ENCODE data around the gene PRX.

The PRX gene

DNA sequence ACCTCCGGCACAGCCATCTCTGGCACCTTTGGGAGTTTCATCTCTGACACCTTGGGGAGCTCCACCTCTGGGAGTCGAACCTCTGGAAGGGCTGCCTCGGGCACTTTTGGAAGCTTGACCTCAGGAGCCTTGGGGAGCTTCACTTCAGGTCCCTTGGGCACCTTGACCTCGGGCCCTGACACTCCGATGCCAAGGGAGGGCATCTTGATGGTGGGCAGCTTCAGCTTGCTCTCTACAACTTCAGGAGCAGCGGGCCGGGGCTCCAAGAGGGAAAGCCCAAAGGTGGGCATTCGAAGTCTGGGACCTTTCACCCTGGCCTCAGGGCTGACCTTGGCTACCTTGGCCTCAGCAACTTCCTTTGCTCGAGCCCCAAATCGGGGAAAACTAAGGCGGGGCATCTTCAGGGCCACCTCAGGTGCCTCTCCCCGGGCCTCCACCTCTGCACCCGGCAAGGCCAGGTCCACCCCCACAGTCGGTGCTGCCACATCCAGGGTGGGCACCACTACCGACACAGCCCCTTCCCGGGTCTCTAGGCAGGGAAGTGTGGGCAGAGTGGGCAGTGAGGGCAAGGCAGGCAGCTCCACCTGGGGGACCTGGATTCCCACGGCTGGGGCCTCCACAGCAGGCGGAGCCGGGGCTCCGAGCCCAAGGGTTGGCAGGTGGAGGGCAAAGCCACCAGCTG is 16.2 kb downstream of the PRX start:
- no peak for DNase-seq (ENCODE audit: low spot score)
- TF ChIP-seq, protein P1, sequence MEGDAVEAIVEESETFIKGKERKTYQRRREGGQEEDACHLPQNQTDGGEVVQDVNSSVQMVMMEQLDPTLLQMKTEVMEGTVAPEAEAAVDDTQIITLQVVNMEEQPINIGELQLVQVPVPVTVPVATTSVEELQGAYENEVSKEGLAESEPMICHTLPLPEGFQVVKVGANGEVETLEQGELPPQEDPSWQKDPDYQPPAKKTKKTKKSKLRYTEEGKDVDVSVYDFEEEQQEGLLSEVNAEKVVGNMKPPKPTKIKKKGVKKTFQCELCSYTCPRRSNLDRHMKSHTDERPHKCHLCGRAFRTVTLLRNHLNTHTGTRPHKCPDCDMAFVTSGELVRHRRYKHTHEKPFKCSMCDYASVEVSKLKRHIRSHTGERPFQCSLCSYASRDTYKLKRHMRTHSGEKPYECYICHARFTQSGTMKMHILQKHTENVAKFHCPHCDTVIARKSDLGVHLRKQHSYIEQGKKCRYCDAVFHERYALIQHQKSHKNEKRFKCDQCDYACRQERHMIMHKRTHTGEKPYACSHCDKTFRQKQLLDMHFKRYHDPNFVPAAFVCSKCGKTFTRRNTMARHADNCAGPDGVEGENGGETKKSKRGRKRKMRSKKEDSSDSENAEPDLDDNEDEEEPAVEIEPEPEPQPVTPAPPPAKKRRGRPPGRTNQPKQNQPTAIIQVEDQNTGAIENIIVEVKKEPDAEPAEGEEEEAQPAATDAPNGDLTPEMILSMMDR (IDR thresholded peaks at IDR 0.05; ENCODE audit: extremely low read depth, missing control alignments): no peak

DNA sequence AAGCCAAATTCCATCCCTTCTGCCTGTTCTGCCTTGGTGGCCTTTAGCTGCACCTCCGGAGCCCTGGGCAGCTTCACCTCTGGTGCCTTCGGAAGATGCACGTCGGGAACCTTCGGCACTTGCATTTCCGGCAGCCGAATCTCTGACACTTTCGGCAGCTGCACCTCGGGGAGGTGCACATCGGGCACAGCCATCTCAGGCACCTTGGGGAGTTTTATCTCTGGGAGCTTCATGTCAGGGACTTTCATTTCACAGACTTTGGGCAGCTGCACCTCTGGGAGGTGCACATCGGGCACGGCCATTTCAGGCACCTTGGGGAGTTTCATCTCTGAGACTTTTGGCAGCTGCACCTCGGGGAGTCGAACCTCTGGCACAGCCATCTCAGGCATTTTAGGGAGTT is 17.2 kb downstream of the PRX start:
- TF ChIP-seq, protein P1 (IDR thresholded peaks at IDR 0.05; ENCODE audit: extremely low read depth, missing control alignments): no peak
- DNase-seq (ENCODE audit: low spot score): no peak

DNA sequence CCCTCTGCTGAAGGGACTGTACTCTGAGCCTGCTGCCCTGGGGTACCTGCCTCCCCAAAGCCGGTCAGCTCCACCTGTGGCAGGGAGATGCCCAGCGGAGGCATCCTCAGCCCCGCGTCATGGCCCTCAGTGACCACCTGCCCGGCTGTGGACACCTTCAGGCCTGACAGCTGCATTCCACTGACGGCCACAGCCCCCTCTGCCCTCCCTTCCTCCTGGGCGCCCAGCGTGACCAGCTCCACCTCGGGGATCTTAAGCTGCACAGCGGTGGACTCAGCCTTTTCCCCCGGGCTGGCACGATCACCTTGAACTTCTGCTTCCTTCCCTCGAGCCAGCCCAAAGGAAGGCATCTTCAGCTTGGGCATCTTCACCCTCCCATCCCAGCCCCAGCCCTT is 18.4 kb downstream of the PRX start:
- TF ChIP-seq, protein P1 (IDR thresholded peaks at IDR 0.05; ENCODE audit: extremely low read depth, missing control alignments): no peak
- no peak for DNase-seq (ENCODE audit: low spot score)

DNA sequence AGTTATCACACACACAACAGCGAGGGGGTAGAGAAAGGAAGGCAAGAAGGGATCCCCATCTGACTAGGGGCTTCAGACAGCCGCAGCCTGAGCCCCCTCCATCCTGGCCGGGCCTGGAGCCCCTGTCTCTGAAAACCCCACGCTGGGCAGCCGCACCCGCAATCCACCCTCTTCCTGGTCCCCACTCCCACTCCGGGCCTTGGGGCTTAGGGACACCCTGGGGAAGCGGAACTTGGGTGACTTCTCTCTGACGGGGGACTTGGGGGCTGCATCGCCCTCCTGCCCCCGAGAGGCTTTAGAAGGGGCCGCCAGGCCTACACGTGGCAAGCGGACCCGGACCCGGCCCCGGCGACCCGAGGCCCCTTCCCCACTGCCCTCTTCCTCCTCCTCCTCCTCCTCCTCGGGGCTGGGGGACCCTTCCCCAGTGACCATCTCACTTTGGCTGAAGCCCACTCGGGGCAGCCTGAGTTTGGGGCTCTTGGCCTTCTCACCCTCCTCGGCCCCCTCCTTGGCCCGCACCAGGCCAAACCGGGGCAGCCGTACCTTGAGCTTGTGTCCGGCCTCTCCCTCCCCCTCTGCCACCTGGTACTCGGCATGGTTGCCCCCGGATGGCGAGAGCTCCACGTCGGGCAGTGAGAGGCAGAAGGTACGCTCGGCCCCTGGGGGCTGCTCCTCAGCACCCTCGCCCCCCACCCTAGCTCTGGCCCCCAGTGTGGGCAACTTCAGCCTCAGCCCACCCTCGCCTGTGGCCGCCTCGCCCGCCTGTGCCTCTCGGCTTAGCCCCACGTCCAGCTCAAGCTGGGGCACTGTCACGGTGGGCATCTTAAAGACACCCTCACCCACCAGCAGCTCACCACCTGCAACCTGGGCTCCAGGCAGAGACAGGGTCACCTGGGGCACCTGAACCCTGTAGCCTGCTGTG is 19.0 kb downstream of the PRX start:
- DNase-seq (ENCODE audit: low spot score): no peak
- TF ChIP-seq, protein P1 (IDR thresholded peaks at IDR 0.05; ENCODE audit: extremely low read depth, missing control alignments): no peak

DNA sequence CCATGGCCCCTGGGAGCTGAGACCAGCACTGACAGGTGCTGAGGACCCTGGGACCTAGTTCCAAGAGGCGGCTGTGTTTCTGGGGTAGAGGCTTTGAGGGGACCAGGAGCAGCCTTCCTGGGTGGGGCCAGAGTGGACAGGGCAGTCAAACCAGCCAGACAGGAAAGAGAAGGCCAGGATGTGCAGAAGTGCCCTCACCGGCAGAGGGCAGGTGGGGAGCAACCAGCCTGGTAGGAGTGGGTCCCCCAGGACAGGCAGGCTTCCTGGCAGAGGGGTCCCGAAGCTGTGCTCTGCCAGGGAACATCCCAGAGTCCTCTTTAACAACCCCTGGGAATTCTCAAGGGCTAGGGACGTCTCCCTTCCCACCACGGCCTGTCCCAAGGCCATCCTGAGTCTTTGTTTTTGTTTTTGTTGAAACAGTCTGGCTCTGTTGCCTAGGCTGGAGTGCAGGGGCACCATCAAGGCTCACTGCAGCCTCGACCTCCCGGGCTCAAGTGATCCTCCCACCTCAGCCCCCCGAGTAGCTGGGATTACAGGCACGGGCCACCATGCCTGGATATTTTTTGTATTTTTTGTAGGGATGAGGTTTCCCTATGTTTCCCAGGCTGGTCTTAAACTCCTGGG is 20.2 kb downstream of the PRX start:
- TF ChIP-seq, protein P1 (IDR thresholded peaks at IDR 0.05; ENCODE audit: extremely low read depth, missing control alignments): peak; percentile 17
- DNase-seq (ENCODE audit: low spot score): peak; percentile 58

DNA sequence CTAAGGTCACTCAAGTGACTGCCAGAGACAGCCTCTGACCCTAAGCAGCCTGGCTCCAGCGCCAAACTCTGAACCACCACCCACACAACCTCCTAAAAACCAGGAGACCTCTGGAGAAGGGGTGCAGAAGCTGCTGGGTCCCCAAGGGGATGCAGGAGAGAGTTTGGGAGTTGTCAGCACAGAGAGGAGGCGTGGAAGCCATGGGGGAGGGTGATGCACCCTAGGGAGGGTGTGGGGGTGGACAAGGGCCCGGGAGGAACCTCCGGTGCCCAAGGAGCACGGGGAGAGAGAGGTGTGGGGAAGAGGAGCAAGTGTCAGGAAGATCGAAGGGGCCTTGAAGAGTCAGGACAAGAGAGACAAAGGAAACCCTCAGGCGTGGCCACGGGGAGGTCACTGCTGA is 21.1 kb downstream of the PRX start:
- DNase-seq (ENCODE audit: low spot score): no peak
- TF ChIP-seq, protein P1 (IDR thresholded peaks at IDR 0.05; ENCODE audit: extremely low read depth, missing control alignments): no peak
